Measurements from ENCODE around the gene STK16.

- no peak for TF ChIP-seq CTCF (IDR thresholded peaks at IDR 0.05)
- no peak for TF ChIP-seq EP300 (IDR thresholded peaks at IDR 0.05)
- TF ChIP-seq POLR2AphosphoS5 (IDR thresholded peaks at IDR 0.05) = no peak
- TF ChIP-seq POLR2A (IDR thresholded peaks at IDR 0.05) = no peak
Measured at GRCh38 chr2:219214786-219215185, 30.5 kb upstream of the STK16 start.

Measured in suprapubic skin (tissue), 4 donors.